Measurements from ENCODE around the gene MICALL2.

The MICALL2 gene

DNA sequence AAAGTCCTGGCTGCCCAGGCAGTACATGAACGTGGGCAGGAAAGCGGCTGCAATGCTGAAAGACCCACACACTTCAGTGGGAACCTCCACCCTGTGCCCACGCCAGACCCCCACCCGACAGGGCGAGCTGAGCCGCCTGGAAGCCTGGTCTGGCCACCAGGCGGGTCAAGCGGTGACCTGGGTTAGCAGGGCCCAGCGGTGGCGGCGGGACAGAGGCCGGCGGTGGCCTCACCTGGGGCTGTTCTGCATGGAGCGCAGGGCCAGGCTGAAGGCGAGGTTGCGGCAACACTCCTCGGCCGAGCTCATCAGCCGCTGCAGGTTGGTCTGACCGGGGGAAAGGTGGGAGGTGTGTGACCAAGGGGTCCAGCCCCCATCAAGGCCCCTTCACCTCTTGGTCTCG, 11.6 kb upstream of the MICALL2 start:
- Histone ChIP-seq H3K27me3 (ENCODE audit: control insufficient read depth in 5 of 5, insufficient read depth in 4 of 5, low read length in 5 of 5) (no peaks in the 10 kb centered on the region), H3K36me3 (ENCODE audit: control insufficient read depth in 5 of 5, insufficient read depth in 5 of 5, low read length in 5 of 5) (peaks cover 0 to 73% (median 63%) of the 10 kb centered on the region in 5 donors), H3K4me1 (ENCODE audit: control insufficient read depth in 5 of 5, insufficient read depth in 5 of 5, low read length in 5 of 5) (peaks cover 0 to 14% (median 4%) of the 10 kb centered on the region in 5 donors), H3K27ac (ENCODE audit: low read depth, low read length) (no peak overlapping the region), H3K9me3 (ENCODE audit: control insufficient read depth in 5 of 5, low read length in 5 of 5) (no peaks in the 10 kb centered on the region), H3K4me3 (ENCODE audit: low read depth in 1 of 5, low read length in 5 of 5) (no peak overlapping the region), H3K9ac (ENCODE audit: low read length in 5 of 5) (no peak overlapping the region)

DNA sequence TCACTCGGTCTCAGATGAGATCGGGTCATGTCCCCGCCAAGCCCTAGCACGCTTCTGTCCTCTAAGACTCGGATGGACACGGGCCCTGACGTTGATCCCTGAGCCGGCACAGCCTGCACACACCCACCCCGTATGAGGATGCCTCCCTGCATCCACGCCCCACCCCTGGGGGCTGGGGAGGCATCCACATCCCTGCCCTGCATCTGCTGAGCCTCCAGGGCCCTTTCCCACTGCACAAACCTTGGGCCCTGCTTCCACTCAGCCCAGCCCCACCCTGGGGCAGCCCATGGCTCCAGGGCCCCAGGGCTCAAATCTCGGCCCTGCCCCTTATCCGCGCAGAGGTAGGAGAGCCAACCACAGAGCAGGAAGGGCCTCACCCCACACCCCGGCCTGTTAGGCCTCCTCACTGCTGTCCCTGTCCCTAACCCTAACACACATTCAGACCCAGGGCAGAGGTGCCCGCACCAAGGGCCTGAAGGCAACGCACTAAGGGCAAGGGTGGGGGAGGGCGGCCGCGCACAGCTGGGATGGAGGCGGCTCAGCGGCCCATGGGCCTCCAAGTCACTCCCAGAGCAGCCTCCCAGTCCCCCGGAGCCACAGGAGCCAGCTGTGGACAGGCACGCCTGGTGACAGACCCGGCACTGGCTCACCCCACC, 9.5 kb upstream of the MICALL2 start:
- no peak overlapping the region for H3K4me3 ChIP-seq (ENCODE audit: low read depth in 1 of 5, low read length in 5 of 5)
- H3K9me3 ChIP-seq (ENCODE audit: control insufficient read depth in 5 of 5, low read length in 5 of 5): no peaks in the 10 kb centered on the region
- no peak overlapping the region for H3K9ac ChIP-seq (ENCODE audit: low read length in 5 of 5)
- H3K36me3 ChIP-seq (ENCODE audit: control insufficient read depth in 5 of 5, insufficient read depth in 5 of 5, low read length in 5 of 5): peaks cover 0 to 55% (median 44%) of the 10 kb centered on the region in 5 donors
- no peaks in the 10 kb centered on the region for H3K27me3 ChIP-seq (ENCODE audit: control insufficient read depth in 5 of 5, insufficient read depth in 4 of 5, low read length in 5 of 5)
- no peak overlapping the region for H3K27ac ChIP-seq (ENCODE audit: low read depth, low read length)
- H3K4me1 ChIP-seq (ENCODE audit: control insufficient read depth in 5 of 5, insufficient read depth in 5 of 5, low read length in 5 of 5): peaks cover 0 to 11% (median 3%) of the 10 kb centered on the region in 5 donors

DNA sequence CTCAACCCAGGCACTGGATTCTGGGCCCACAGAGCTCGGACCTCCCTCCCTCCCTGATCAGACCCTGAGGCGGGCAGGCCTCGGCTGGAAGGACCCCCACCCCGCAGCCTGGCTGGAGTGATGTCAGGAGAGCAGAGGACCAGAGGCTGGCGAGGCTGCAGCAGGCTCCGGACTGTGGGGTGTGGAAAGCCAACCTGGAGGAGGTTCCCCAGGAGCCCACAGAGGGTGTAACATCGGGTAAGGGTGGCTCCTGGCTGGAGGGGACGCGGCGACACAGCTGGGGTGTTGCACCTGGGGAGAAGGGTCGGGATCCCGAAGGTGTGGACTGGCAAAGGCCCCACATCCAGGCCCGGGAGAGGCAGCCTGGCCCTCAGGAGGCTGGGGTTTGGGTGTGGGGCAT, 8.9 kb upstream of the MICALL2 start:
- H3K27me3 ChIP-seq (ENCODE audit: control insufficient read depth in 5 of 5, insufficient read depth in 4 of 5, low read length in 5 of 5): no peaks in the 10 kb centered on the region
- H3K27ac ChIP-seq (ENCODE audit: low read depth, low read length): no peak overlapping the region
- H3K36me3 ChIP-seq (ENCODE audit: control insufficient read depth in 5 of 5, insufficient read depth in 5 of 5, low read length in 5 of 5): peaks cover 0 to 49% (median 38%) of the 10 kb centered on the region in 5 donors

DNA sequence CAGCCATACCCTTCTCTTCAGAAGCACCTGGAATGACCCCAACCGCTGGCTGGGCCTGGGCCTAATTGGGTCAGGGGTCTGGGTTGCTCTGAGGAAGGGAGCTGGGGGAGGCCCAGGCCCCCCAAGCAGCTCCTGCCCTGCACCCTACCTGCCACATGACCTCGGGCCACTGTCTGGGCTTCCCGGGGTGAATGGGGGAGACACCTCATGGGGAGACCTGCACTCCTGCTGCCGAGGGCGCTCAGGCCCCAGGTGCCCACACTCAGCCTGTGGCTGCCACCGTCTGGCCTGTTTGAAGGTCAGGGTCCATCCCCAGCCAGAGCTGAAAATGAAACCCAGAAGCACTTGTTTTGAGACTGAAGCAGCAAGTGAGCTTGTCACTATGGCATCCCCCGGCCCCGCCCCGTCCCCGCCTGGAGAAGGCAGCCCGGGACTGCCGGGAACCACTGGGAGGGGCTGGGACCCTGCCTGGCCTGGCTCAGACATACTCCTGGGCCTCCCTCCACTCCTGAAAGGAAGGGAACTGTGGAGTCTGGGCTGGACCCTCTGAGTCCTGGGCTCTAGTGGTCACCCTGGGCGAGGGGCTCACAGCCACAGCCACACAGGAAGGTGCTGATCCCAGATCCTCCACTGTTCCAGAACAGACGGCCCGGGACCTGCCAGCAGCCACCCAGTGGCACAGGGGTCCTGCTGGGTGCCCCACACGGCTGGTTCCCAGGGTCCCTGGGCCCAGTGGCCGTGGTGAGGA, 7.4 kb upstream of the MICALL2 start:
- Histone ChIP-seq H3K9ac (ENCODE audit: low read length in 5 of 5) (peak overlapping the region in 1 of 5 donors; percentile 2), H3K36me3 (ENCODE audit: control insufficient read depth in 5 of 5, insufficient read depth in 5 of 5, low read length in 5 of 5) (peaks cover 0 to 35% (median 25%) of the 10 kb centered on the region in 5 donors), H3K27me3 (ENCODE audit: control insufficient read depth in 5 of 5, insufficient read depth in 4 of 5, low read length in 5 of 5) (no peaks in the 10 kb centered on the region), H3K4me3 (ENCODE audit: low read depth in 1 of 5, low read length in 5 of 5) (no peak overlapping the region), H3K4me1 (ENCODE audit: control insufficient read depth in 5 of 5, insufficient read depth in 5 of 5, low read length in 5 of 5) (peaks cover 1 to 24% (median 12%) of the 10 kb centered on the region in 5 donors), H3K27ac (ENCODE audit: low read depth, low read length) (no peak overlapping the region), H3K9me3 (ENCODE audit: control insufficient read depth in 5 of 5, low read length in 5 of 5) (no peaks in the 10 kb centered on the region)

More for the DNA sequence above, 8.9 kb upstream of the MICALL2 start:
- Histone ChIP-seq H3K9me3 (ENCODE audit: control insufficient read depth in 5 of 5, low read length in 5 of 5) (no peaks in the 10 kb centered on the region), H3K9ac (ENCODE audit: low read length in 5 of 5) (no peak overlapping the region), H3K4me1 (ENCODE audit: control insufficient read depth in 5 of 5, insufficient read depth in 5 of 5, low read length in 5 of 5) (peaks cover 0 to 11% (median 6%) of the 10 kb centered on the region in 5 donors), H3K4me3 (ENCODE audit: low read depth in 1 of 5, low read length in 5 of 5) (no peak overlapping the region)

DNA sequence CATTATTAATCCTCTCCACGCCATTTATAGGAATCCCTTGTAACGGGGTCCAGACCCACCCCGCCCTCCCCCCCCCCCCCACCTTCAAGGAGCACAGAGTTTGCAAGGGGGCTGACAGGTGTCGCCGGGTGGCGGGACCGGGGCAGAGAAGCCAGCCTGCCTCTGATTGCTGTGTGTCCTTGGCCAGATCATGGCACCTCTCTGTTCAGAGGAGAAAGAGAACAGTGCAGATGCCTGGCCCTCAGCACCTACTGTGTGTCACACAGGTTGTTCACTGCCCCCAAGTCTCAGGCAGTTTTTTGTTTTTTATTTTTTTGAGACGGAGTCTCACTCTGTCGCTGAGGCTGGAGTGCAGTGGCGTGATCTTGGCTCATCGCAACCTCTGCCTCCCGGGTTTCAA, 5.4 kb upstream of the MICALL2 start:
- no peak overlapping the region for H3K27ac ChIP-seq (ENCODE audit: low read depth, low read length)
- H3K36me3 ChIP-seq (ENCODE audit: control insufficient read depth in 5 of 5, insufficient read depth in 5 of 5, low read length in 5 of 5): peaks cover 0 to 15% (median 7%) of the 10 kb centered on the region in 5 donors
- H3K4me3 ChIP-seq (ENCODE audit: low read depth in 1 of 5, low read length in 5 of 5): no peak overlapping the region
- no peaks in the 10 kb centered on the region for H3K9me3 ChIP-seq (ENCODE audit: control insufficient read depth in 5 of 5, low read length in 5 of 5)
- no peak overlapping the region for H3K9ac ChIP-seq (ENCODE audit: low read length in 5 of 5)
- H3K27me3 ChIP-seq (ENCODE audit: control insufficient read depth in 5 of 5, insufficient read depth in 4 of 5, low read length in 5 of 5): no peaks in the 10 kb centered on the region
- H3K4me1 ChIP-seq (ENCODE audit: control insufficient read depth in 5 of 5, insufficient read depth in 5 of 5, low read length in 5 of 5): peaks cover 9 to 43% (median 31%) of the 10 kb centered on the region in 5 donors

- H3K27me3 ChIP-seq (ENCODE audit: control insufficient read depth in 5 of 5, insufficient read depth in 4 of 5, low read length in 5 of 5): no peaks in the 10 kb centered on the region
- no peak overlapping the region for H3K9ac ChIP-seq (ENCODE audit: low read length in 5 of 5)
- H3K36me3 ChIP-seq (ENCODE audit: control insufficient read depth in 5 of 5, insufficient read depth in 5 of 5, low read length in 5 of 5): peaks cover 0 to 5% (median 3%) of the 10 kb centered on the region in 5 donors
- H3K4me1 ChIP-seq (ENCODE audit: control insufficient read depth in 5 of 5, insufficient read depth in 5 of 5, low read length in 5 of 5): peaks cover 9 to 47% (median 34%) of the 10 kb centered on the region in 5 donors
- no peaks in the 10 kb centered on the region for H3K9me3 ChIP-seq (ENCODE audit: control insufficient read depth in 5 of 5, low read length in 5 of 5)
- no peak overlapping the region for H3K27ac ChIP-seq (ENCODE audit: low read depth, low read length)
- H3K4me3 ChIP-seq (ENCODE audit: low read depth in 1 of 5, low read length in 5 of 5): no peak overlapping the region
These were observed 4.5 kb upstream of the MICALL2 start for GRCh38 chr7:1463676-1464223.

DNA sequence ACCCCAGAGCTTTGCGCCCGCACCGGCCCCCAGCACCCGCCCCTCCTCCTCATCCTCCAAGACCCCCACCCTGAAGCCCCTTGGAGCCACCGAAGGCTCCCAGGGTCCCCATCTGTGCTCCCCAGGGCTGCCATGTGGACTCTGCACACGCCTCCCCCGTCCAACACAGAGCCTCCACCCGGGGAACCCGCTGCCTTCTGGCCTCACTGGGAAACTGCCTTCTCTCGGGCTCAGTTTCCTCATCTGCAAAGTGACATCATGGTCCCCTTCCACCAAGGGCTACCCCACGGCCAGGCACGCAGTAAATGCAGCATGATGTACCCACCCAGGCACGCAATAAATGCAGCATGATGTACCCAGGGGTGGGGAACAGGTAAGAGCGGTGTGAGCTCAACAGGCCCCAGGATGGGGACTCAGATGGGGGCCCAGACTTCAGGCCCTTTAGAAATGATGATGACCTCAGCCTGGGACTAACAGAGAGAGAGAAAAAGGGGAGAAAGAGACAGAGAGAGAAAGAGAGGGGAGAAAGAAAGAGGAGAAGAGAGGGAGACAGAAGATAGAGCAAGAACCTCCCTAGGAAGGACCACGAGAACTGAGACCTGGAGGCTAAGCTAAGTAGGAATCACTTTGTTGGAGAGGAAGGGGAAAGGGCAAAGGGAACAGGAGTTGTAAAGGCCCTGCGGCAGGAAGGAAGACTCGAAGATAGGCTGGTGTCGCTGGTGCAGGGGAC, 2.5 kb upstream of the MICALL2 start:
- H3K4me1 ChIP-seq (ENCODE audit: control insufficient read depth in 5 of 5, insufficient read depth in 5 of 5, low read length in 5 of 5): peaks cover 9 to 63% (median 48%) of the 10 kb centered on the region in 5 donors
- H3K36me3 ChIP-seq (ENCODE audit: control insufficient read depth in 5 of 5, insufficient read depth in 5 of 5, low read length in 5 of 5): no peaks in the 10 kb centered on the region
- H3K9ac ChIP-seq (ENCODE audit: low read length in 5 of 5): peak overlapping the region in 1 of 5 donors; percentile 64
- H3K27me3 ChIP-seq (ENCODE audit: control insufficient read depth in 5 of 5, insufficient read depth in 4 of 5, low read length in 5 of 5): no peaks in the 10 kb centered on the region
- H3K27ac ChIP-seq (ENCODE audit: low read depth, low read length): peak overlapping the region; percentile 94
- no peaks in the 10 kb centered on the region for H3K9me3 ChIP-seq (ENCODE audit: control insufficient read depth in 5 of 5, low read length in 5 of 5)
- peak overlapping the region in 2 of 5 donors; percentile 31 to 77 for H3K4me3 ChIP-seq (ENCODE audit: low read depth in 1 of 5, low read length in 5 of 5)

GRCh38 chr7:1460821-1461645, 1.8 kb upstream of the MICALL2 start:
- peak overlapping the region; percentile 94 for H3K27ac ChIP-seq (ENCODE audit: low read depth, low read length)
- H3K9me3 ChIP-seq (ENCODE audit: control insufficient read depth in 5 of 5, low read length in 5 of 5): no peaks in the 10 kb centered on the region
- peak overlapping the region; percentile 61 to 77 (median 73) for H3K4me3 ChIP-seq (ENCODE audit: low read depth in 1 of 5, low read length in 5 of 5)
- no peaks in the 10 kb centered on the region for H3K27me3 ChIP-seq (ENCODE audit: control insufficient read depth in 5 of 5, insufficient read depth in 4 of 5, low read length in 5 of 5)
- peak overlapping the region; percentile 61 to 89 (median 79) for H3K9ac ChIP-seq (ENCODE audit: low read length in 5 of 5)
- peaks cover 9 to 57% (median 47%) of the 10 kb centered on the region in 5 donors for H3K4me1 ChIP-seq (ENCODE audit: control insufficient read depth in 5 of 5, insufficient read depth in 5 of 5, low read length in 5 of 5)
- H3K36me3 ChIP-seq (ENCODE audit: control insufficient read depth in 5 of 5, insufficient read depth in 5 of 5, low read length in 5 of 5): no peaks in the 10 kb centered on the region

Data from subcutaneous abdominal adipose tissue (tissue), 5 donors.